ENCODE results near the gene ADAT3.

- TF ChIP-seq CTCF (IDR thresholded peaks at IDR 0.05 in 8 of 11, conservative IDR thresholded peaks at IDR 0.05 in 3 of 11) (no peak), POLR2A (IDR thresholded peaks at IDR 0.05) (no peak), POLR2AphosphoS5 (IDR thresholded peaks at IDR 0.05) (no peak)
Observed at GRCh38 chr19:1933942-1934341, 28.7 kb downstream of the ADAT3 start.

Data from spleen (tissue), 7 donors.